Endothelial cell of umbilical vein (primary cell): ENCODE measurements around the gene PLCXD1. TPM values are rescaled to one million over a fixed set of nuclear protein-coding genes. Genes with fewer than 3 reads are reported as not detected.
"Not testable (repeated sequence)": the region's sequence is repeated elsewhere in the genome, so short reads cannot be mapped to it uniquely, and the experiment has no call there.

Experiments
- BruUV-seq: library from RNA; stranded (reverse); fragments of 400-500 nt; replicated peaks from 2 replicates; lab custom pipeline; 2021; lab: Mats Ljungman, UMichigan
- CTCF ChIA-PET: fragments of 300-600, 350-600 bp; sonication (Branson Sonifier 250); formaldehyde crosslinking; loops from one replicate; lab custom pipeline; 2021; ENCODE audit warnings: antibody characterized with exemption, inconsistent platforms; lab: Charles Lee
- POLR2A ChIA-PET: fragments of 300-600, 350-600 bp; sonication (Branson Sonifier 250); formaldehyde crosslinking; loops from one replicate; lab custom pipeline; 2021; ENCODE audit warnings: antibody characterized with exemption, inconsistent platforms; lab: Charles Lee
- DNase-seq: peaks from one replicate; pipeline ENCODE4 v3.0.0-alpha.2; 2011; ENCODE audit warnings: low read depth, low spot score
- FAIRE-seq: peaks from 2 replicates; lab custom pipeline; 2011; peaks lifted over from hg19 to GRCh38; lab: Jason Lieb, UNC
- H2AFZ ChIP-seq: 2 replicates; pipeline ENCODE4 v1.6.0; 2012; ENCODE audit warnings: low read depth, low read length, control low read depth, inconsistent platforms
- H3K27ac ChIP-seq: 2 replicates; pipeline ENCODE4 v1.5.1; 2011; ENCODE audit warnings: low read depth, mild to moderate bottlenecking, control low read depth, low read length, moderate library complexity; ENCODE audit not compliant: insufficient read depth
- H3K27me3 ChIP-seq, 2 experiments: 2 replicates each; pipeline versions ENCODE4 v1.6.0 to v1.6.1; 2011; ENCODE audit warnings: low read length in 2 of 2, mixed read lengths in 1 of 2; ENCODE audit not compliant: control insufficient read depth in 2 of 2, insufficient read depth in 2 of 2
- H3K36me3 ChIP-seq, 2 experiments: 2 replicates in 1 of 2; 3 replicates in 1 of 2; pipeline ENCODE4 v1.5.1; 2011; ENCODE audit warnings: low read length in 2 of 2, mild to moderate bottlenecking in 1 of 2, moderate library complexity in 1 of 2; ENCODE audit not compliant: control insufficient read depth in 2 of 2, insufficient read depth in 2 of 2; ENCODE audit errors: extremely low read depth in 1 of 2
- H3K4me1 ChIP-seq: 3 replicates; pipeline ENCODE4 v1.5.1; 2011; ENCODE audit warnings: mild to moderate bottlenecking, low read length; ENCODE audit not compliant: control insufficient read depth, insufficient read depth; ENCODE audit errors: extremely low read depth
- H3K4me2 ChIP-seq: 2 replicates; pipeline ENCODE4 v1.6.1; 2011; ENCODE audit warnings: low read length, control low read depth, mixed read lengths; ENCODE audit not compliant: insufficient read depth
- H3K4me3 ChIP-seq, 3 experiments: fragments of 200-600 bp in 1 of 3; sonication (generic), shearing (Covaris generic) in 1 of 3; replicated peaks in 1 of 3; 2 replicates each; pipeline ENCODE4 v1.5.1; 2011 to 2016; ENCODE audit warnings: control low read depth in 3 of 3, low read length in 3 of 3, mild to moderate bottlenecking in 2 of 3, inconsistent platforms in 1 of 3, low read depth in 1 of 3, moderate library complexity in 1 of 3; ENCODE audit not compliant: insufficient read depth in 1 of 3
- H3K79me2 ChIP-seq: 2 replicates; pipeline ENCODE4 v1.6.0; 2012; ENCODE audit warnings: low read length, inconsistent platforms; ENCODE audit not compliant: control insufficient read depth, insufficient read depth
- H3K9ac ChIP-seq: replicated peaks from 2 replicates; pipeline ENCODE3; 2011; ENCODE audit warnings: low read length, control low read depth; ENCODE audit not compliant: insufficient read depth; ENCODE audit errors: extremely low read depth
- H3K9me1 ChIP-seq: replicated peaks from 3 replicates; pipeline ENCODE4 v1.6.0; 2011; ENCODE audit warnings: mild to moderate bottlenecking, low read length; ENCODE audit not compliant: control insufficient read depth, insufficient read depth; ENCODE audit errors: extremely low read depth
- H3K9me3 ChIP-seq: replicated peaks from 2 replicates; pipeline ENCODE4 v1.5.1; 2012; ENCODE audit warnings: low read length, inconsistent platforms; ENCODE audit not compliant: control insufficient read depth, insufficient read depth
- H4K20me1 ChIP-seq: replicated peaks from 2 replicates; pipeline ENCODE3; 2011; ENCODE audit warnings: mild to moderate bottlenecking, low read length; ENCODE audit not compliant: control insufficient read depth, insufficient read depth; ENCODE audit errors: extremely low read depth
- CTCF ChIP-seq, 2 donors: IDR thresholded peaks; 1 replicate in 1 of 2; 2 replicates in 1 of 2; pipeline ENCODE4 v1.5.1; 2011; ENCODE audit warnings: low read length in 2 of 2, mild to moderate bottlenecking in 2 of 2, moderate library complexity in 2 of 2, control low read depth in 1 of 2, inconsistent platforms in 1 of 2, low read depth in 1 of 2; ENCODE audit not compliant: insufficient read depth in 1 of 2; ENCODE audit errors: extremely low read depth in 1 of 2
- EZH2 ChIP-seq: IDR thresholded peaks from 2 replicates; pipeline ENCODE4 v1.6.1; 2012; ENCODE audit warnings: borderline replicate concordance, low read depth, mild to moderate bottlenecking, moderate library complexity, low read length, inconsistent platforms; ENCODE audit not compliant: severe bottlenecking
- FOS ChIP-seq: IDR thresholded peaks from 2 replicates; pipeline ENCODE4 v1.6.1; 2011; ENCODE audit warnings: mild to moderate bottlenecking, low read length, moderate library complexity, borderline replicate concordance; ENCODE audit not compliant: insufficient read depth
- GATA2 ChIP-seq: IDR thresholded peaks from 2 replicates; pipeline ENCODE4 v1.7.0; 2011; ENCODE audit warnings: low read depth, mild to moderate bottlenecking, moderate library complexity, mixed read lengths, low read length; ENCODE audit not compliant: insufficient read length, insufficient read depth
- JUN ChIP-seq: IDR thresholded peaks from 2 replicates; pipeline ENCODE4 v1.6.1; 2011; ENCODE audit warnings: borderline replicate concordance, low read depth; ENCODE audit not compliant: insufficient read length, insufficient read depth
- MAX ChIP-seq: IDR thresholded peaks from 2 replicates; pipeline ENCODE4 v1.6.1; 2011; ENCODE audit not compliant: insufficient read depth, insufficient read length
- MYC ChIP-seq: IDR thresholded peaks from one replicate; pipeline ENCODE4 v1.6.1; 2011; ENCODE audit warnings: mild to moderate bottlenecking, low read depth, low read length
- POLR2A ChIP-seq: IDR thresholded peaks from 2 replicates; pipeline ENCODE4 v1.6.1; 2012; ENCODE audit warnings: low read depth, mild to moderate bottlenecking, control low read depth, low read length
- POLR2AphosphoS5 ChIP-seq: IDR thresholded peaks from 2 replicates; pipeline ENCODE4 v1.6.1; 2012; ENCODE audit warnings: low read depth, mild to moderate bottlenecking, control low read depth, low read length, moderate library complexity; ENCODE audit not compliant: insufficient read depth
- dilution Hi-C: fragments of 300-500 bp; cut with MboI; formaldehyde crosslinking; loops from one replicate; pipeline ENCODE4 v1.15.0; 2019; ENCODE audit warnings: low sequenced_read_pairs; ENCODE audit not compliant: extremely low pct_ligation_motif_present
- intact Hi-C: fragments of 100-400 bp; cut with micrococcal nuclease; formaldehyde crosslinking; loops from one replicate; pipeline ENCODE4 v1.10.0; 2022
- polyA plus RNA-seq, 4 experiments: library from polyadenylated mRNA; depleted of rRNA in 3 of 4; stranded (reverse) in 3 of 4; unstranded in 1 of 4; fragments of >200 nt; gene quantifications; 2 replicates each; pipeline versions ENCODE4 v1.2.1 to v1.2.3, GENCODE V29; 2011 to 2012; ENCODE audit warnings: missing spikeins in 1 of 4
- total RNA-seq: library from RNA; stranded (reverse); gene quantifications from 2 replicates; pipeline ENCODE4 v1.2.3, GENCODE V29; 2021

PLCXD1 gene
- total and polyA plus RNA-seq, 2 donors (not counting 3 experiments of a cell fraction or from before 2014, with no cell fraction given) = 11.7 to 16.8 TPM

- H3K9ac ChIP-seq, H3K79me2 ChIP-seq, H3K27me3 ChIP-seq, H3K27ac ChIP-seq, FAIRE-seq, POLR2A ChIA-PET, H4K20me1 ChIP-seq, H3K4me2 ChIP-seq, H3K4me3 ChIP-seq, H3K9me1 ChIP-seq, H2AFZ ChIP-seq, H3K4me1 ChIP-seq, dilution Hi-C loops, H3K9me3 ChIP-seq, DNase-seq, H3K36me3 ChIP-seq, BruUV-seq, intact Hi-C loops, CTCF ChIA-PET: not testable (repeated sequence)
Measured at GRCh38 chrX:251396-252243, 29.6 kb upstream of the PLCXD1 start.

GRCh38 chrX:252244-252956 lies 28.8 kb upstream of the PLCXD1 start:
- dilution Hi-C loops = no loop called here
- Histone ChIP-seq H3K4me2 (no peak overlapping the region), H3K9me1 (no peaks in the 10 kb centered on the region), H3K27me3 (no peaks in the 10 kb centered on the region), H3K27ac (no peak overlapping the region), H3K79me2 (no peaks in the 10 kb centered on the region), H3K9me3 (no peaks in the 10 kb centered on the region), H3K9ac (no peak overlapping the region), H2AFZ (no peak overlapping the region), H3K4me1 (no peaks in the 10 kb centered on the region), H3K4me3 (no peak overlapping the region), H3K36me3 (no peaks in the 10 kb centered on the region), H4K20me1 (no peaks in the 10 kb centered on the region)
- CTCF ChIA-PET = no interaction called here
- POLR2A ChIA-PET = no interaction called here
- BruUV-seq = no TSS peak
- FAIRE-seq = no peak
- peak; percentile 1 for DNase-seq
- intact Hi-C loops = no loop called here
- no peak for TF ChIP-seq GATA2
- TF ChIP-seq CTCF (IDR thresholded peaks at IDR 0.05; ENCODE audit: extremely low read depth in 1 of 2, insufficient read depth in 1 of 2, low read depth in 1 of 2, low read length in 2 of 2) = no peak
- no peak for TF ChIP-seq POLR2A
- no peak for TF ChIP-seq MYC
- TF ChIP-seq MAX = no peak
- TF ChIP-seq POLR2AphosphoS5 = no peak
- TF ChIP-seq JUN = no peak
- no peak for TF ChIP-seq EZH2
- no peak for TF ChIP-seq FOS
